Vagina (tissue), 2 donors: ENCODE measurements around the gene AFAP1. TPM values are rescaled to one million over a fixed set of nuclear protein-coding genes. Genes with fewer than 3 reads are reported as not detected.

ENCODE experiments used
- DNase-seq, 2 donors: peaks; one replicate each; pipeline ENCODE4 v3.0.0-alpha.2; 2017; ENCODE audit errors: extremely low spot score in 2 of 2
- H3K27ac ChIP-seq: fragments of 200-600 bp; sonication (generic); one replicate; pipeline ENCODE4 v1.5.1; 2019
- H3K27me3 ChIP-seq: fragments of 200-600 bp; sonication (generic); one replicate; pipeline ENCODE4 v1.5.1; 2019
- H3K36me3 ChIP-seq, 2 donors: fragments of 200-600 bp; sonication (generic); one replicate each; pipeline ENCODE4 v1.5.1; 2017 to 2019
- H3K4me1 ChIP-seq: fragments of 200-600 bp; sonication (generic); one replicate; pipeline ENCODE4 v1.5.1; 2019
- H3K4me3 ChIP-seq, 2 donors: fragments of 200-600 bp; sonication (generic); 1 replicate in 1 of 2; 2 replicates in 1 of 2; pipeline ENCODE4 v1.5.1; 2016 to 2019
- H3K9me3 ChIP-seq: fragments of 200-600 bp; sonication (generic); one replicate; pipeline ENCODE4 v1.5.1; 2019
- CTCF ChIP-seq, 3 experiments: fragments of 450-650 bp in 2 of 3; fragments of 200-600 bp in 1 of 3; sonication (generic) in 1 of 3; IDR thresholded peaks; one replicate each; pipeline ENCODE4 v1.5.1; 2017 to 2019; ENCODE audit warnings: antibody characterized with exemption in 3 of 3, mild to moderate bottlenecking in 2 of 3, moderate library complexity in 2 of 3
- POLR2A ChIP-seq, 2 donors: fragments of 450-650 bp; IDR thresholded peaks; one replicate each; pipeline ENCODE4 v1.6.1; 2017; ENCODE audit warnings: antibody characterized with exemption in 2 of 2, mild to moderate bottlenecking in 2 of 2, moderate library complexity in 2 of 2
- POLR2AphosphoS5 ChIP-seq, 2 donors: sonication (generic); formaldehyde crosslinking; IDR thresholded peaks; one replicate each; pipeline ENCODE4 v1.9.0; 2017; ENCODE audit warnings: antibody characterized with exemption in 2 of 2, mild to moderate bottlenecking in 2 of 2, low read depth in 1 of 2; ENCODE audit not compliant: insufficient read depth in 1 of 2
- intact Hi-C: fragments of 100-400 bp; cut with DNase I; formaldehyde crosslinking; loops from one replicate; pipeline ENCODE4 v1.15.1; 2023
- total RNA-seq: library from RNA; depleted of rRNA; stranded (reverse); fragments of >200 nt; gene quantifications from one replicate; pipeline ENCODE4 v1.2.3, GENCODE V29; 2016

AFAP1 gene
- total RNA-seq, 1 donor from 2014 or later, result 20.4 TPM

- Histone ChIP-seq H3K4me1 (peaks cover 9% of the 10 kb centered on the region), H3K9me3 (no peaks in the 10 kb centered on the region), H3K4me3 (no peak overlapping the region), H3K27ac (no peak overlapping the region), H3K36me3 (no peaks in the 10 kb centered on the region), H3K27me3 (no peaks in the 10 kb centered on the region)
- intact Hi-C loops, result loop anchor here (5.0 kb wide), 1 partner anchor 183 kb away; no protein-coding TSS in a partner anchor
- TF ChIP-seq POLR2AphosphoS5 (IDR thresholded peaks at IDR 0.05; ENCODE audit: insufficient read depth in 1 of 2, low read depth in 1 of 2), result no peak
- TF ChIP-seq CTCF (IDR thresholded peaks at IDR 0.05), result no peak
- no peak for TF ChIP-seq POLR2A (IDR thresholded peaks at IDR 0.05)
- no peak for DNase-seq
Measured at GRCh38 chr4:7985072-7985471, 45.4 kb upstream of the AFAP1 start.

- no peaks in the 10 kb centered on the region for H3K9me3 ChIP-seq
- TF ChIP-seq POLR2AphosphoS5 (IDR thresholded peaks at IDR 0.05; ENCODE audit: insufficient read depth in 1 of 2, low read depth in 1 of 2) (no peak), POLR2A (IDR thresholded peaks at IDR 0.05) (no peak), CTCF (IDR thresholded peaks at IDR 0.05) (no peak)
- peaks cover 9% of the 10 kb centered on the region for H3K4me1 ChIP-seq
- no peak overlapping the region for H3K27ac ChIP-seq
- no peaks in the 10 kb centered on the region for H3K27me3 ChIP-seq
- intact Hi-C loops, result no loop called here
- no peaks in the 10 kb centered on the region for H3K36me3 ChIP-seq
- no peak overlapping the region for H3K4me3 ChIP-seq
- DNase-seq, result no peak
Measured at GRCh38 chr4:7984286-7984925, 44.7 kb upstream of the AFAP1 start.

- no peak for TF ChIP-seq POLR2AphosphoS5 (IDR thresholded peaks at IDR 0.05; ENCODE audit: insufficient read depth in 1 of 2, low read depth in 1 of 2)
- TF ChIP-seq CTCF (IDR thresholded peaks at IDR 0.05), result no peak
- TF ChIP-seq POLR2A (IDR thresholded peaks at IDR 0.05), result no peak
- no peak overlapping the region for H3K4me3 ChIP-seq
- H3K27me3 ChIP-seq, result no peaks in the 10 kb centered on the region
- H3K9me3 ChIP-seq, result no peaks in the 10 kb centered on the region
- H3K27ac ChIP-seq, result no peak overlapping the region
- intact Hi-C loops, result no loop called here
- H3K36me3 ChIP-seq, result no peaks in the 10 kb centered on the region
- no peak for DNase-seq
- peaks cover 18% of the 10 kb centered on the region for H3K4me1 ChIP-seq
Measured at GRCh38 chr4:7983296-7983695, 43.6 kb upstream of the AFAP1 start.

GRCh38 chr4:7981738-7982394 is 42.2 kb upstream of the AFAP1 start:
- no peak overlapping the region for H3K27ac ChIP-seq
- no peak for TF ChIP-seq POLR2AphosphoS5 (IDR thresholded peaks at IDR 0.05; ENCODE audit: insufficient read depth in 1 of 2, low read depth in 1 of 2)
- no peak for TF ChIP-seq CTCF (IDR thresholded peaks at IDR 0.05)
- TF ChIP-seq POLR2A (IDR thresholded peaks at IDR 0.05), result no peak
- no peaks in the 10 kb centered on the region for H3K36me3 ChIP-seq
- no peaks in the 10 kb centered on the region for H3K27me3 ChIP-seq
- intact Hi-C loops, result no loop called here
- DNase-seq, result no peak
- peaks cover 28% of the 10 kb centered on the region for H3K4me1 ChIP-seq
- H3K9me3 ChIP-seq, result no peaks in the 10 kb centered on the region
- no peak overlapping the region for H3K4me3 ChIP-seq

- intact Hi-C loops, result no loop called here
- no peak for DNase-seq
- H3K36me3 ChIP-seq, result no peaks in the 10 kb centered on the region
- H3K27me3 ChIP-seq, result no peaks in the 10 kb centered on the region
- TF ChIP-seq POLR2A (IDR thresholded peaks at IDR 0.05) (no peak), CTCF (IDR thresholded peaks at IDR 0.05) (no peak), POLR2AphosphoS5 (IDR thresholded peaks at IDR 0.05; ENCODE audit: insufficient read depth in 1 of 2, low read depth in 1 of 2) (no peak)
- no peak overlapping the region for H3K27ac ChIP-seq
- H3K4me3 ChIP-seq, result no peak overlapping the region
- peaks cover 20% of the 10 kb centered on the region for H3K4me1 ChIP-seq
- no peaks in the 10 kb centered on the region for H3K9me3 ChIP-seq
Measured at GRCh38 chr4:7980036-7980435, 40.4 kb upstream of the AFAP1 start.
